Fibroblast of upper back skin (primary cell): ENCODE results near the gene PMPCA.
"Not testable (repeated sequence)": the region's sequence is repeated elsewhere in the genome, so short reads cannot be mapped to it uniquely, and the experiment has no call there.

ENCODE experiments used
- DNase-seq: peaks from one replicate; pipeline ENCODE4 v3.0.0-alpha.2; 2013

Gene PMPCA

GRCh38 chr9:136394312-136395019, 16.0 kb upstream of the PMPCA start:
- DNase-seq: peak; percentile 24

GRCh38 chr9:136395020-136395340, 15.5 kb upstream of the PMPCA start:
- DNase-seq: no peak

- no peak for DNase-seq
Observed at GRCh38 chr9:136395345-136396218, 14.9 kb upstream of the PMPCA start.

GRCh38 chr9:136396219-136396515, 14.3 kb upstream of the PMPCA start:
- DNase-seq: no peak

- no peak for DNase-seq
Observed at GRCh38 chr9:136397643-136398042, 12.8 kb upstream of the PMPCA start.

GRCh38 chr9:136398286-136398685, 12.2 kb upstream of the PMPCA start:
- no peak for DNase-seq

GRCh38 chr9:136399176-136400037, 11.1 kb upstream of the PMPCA start:
- DNase-seq: no peak

- peak; percentile 80 for DNase-seq
Observed at GRCh38 chr9:136400038-136400834, 10.2 kb upstream of the PMPCA start, which contains the start of gene SNAPC4. Gene SNAPC4 (minus strand): TSS chr9:136400170. CDS start chr9:136398428, 1,742 bp downstream.

GRCh38 chr9:136401173-136401922, 9.1 kb upstream of the PMPCA start:
- DNase-seq: no peak

GRCh38 chr9:136402067-136402466, 8.4 kb upstream of the PMPCA start:
- no peak for DNase-seq

- no peak for DNase-seq
Observed at GRCh38 chr9:136403538-136403914, 6.9 kb upstream of the PMPCA start.

GRCh38 chr9:136403915-136404800, 6.3 kb upstream of the PMPCA start:
- no peak for DNase-seq

GRCh38 chr9:136404801-136405136, 5.7 kb upstream of the PMPCA start:
- no peak for DNase-seq

- no peak for DNase-seq
Observed at GRCh38 chr9:136405481-136405880, 5.0 kb upstream of the PMPCA start.

- DNase-seq: not testable (repeated sequence)
Observed at GRCh38 chr9:136405904-136406303, 4.6 kb upstream of the PMPCA start.

- DNase-seq: not testable (repeated sequence)
Observed at GRCh38 chr9:136407061-136407460, 3.4 kb upstream of the PMPCA start.

GRCh38 chr9:136407911-136408310, 2.5 kb upstream of the PMPCA start:
- no peak for DNase-seq

GRCh38 chr9:136409557-136410455, 652 bp upstream of the PMPCA start:
- DNase-seq: peak; percentile 22

GRCh38 chr9:136411378-136411777, 920 bp downstream of the PMPCA start:
- no peak for DNase-seq

- no peak for DNase-seq
Observed at GRCh38 chr9:136412962-136413361, 2.5 kb downstream of the PMPCA start.
